A549 (cell line): ENCODE measurements around the gene ARMC9. TPM values are rescaled to one million over a fixed set of nuclear protein-coding genes. Genes with fewer than 3 reads are reported as not detected.

Source experiments
- ATAC-seq, 2 experiments: fragments of 200-7000 bp in 1 of 2; fragments of >200 bp in 1 of 2; cut with Nextera tagmentation in 1 of 2; cut with Tn5 transposase in 1 of 2; 3 replicates each; pipeline versions ENCODE4 v1.8.0 to v1.9.1; 2018 to 2020; ENCODE audit warnings: mild to moderate bottlenecking in 1 of 2, moderate library complexity in 1 of 2
- CTCF ChIA-PET: fragments of 300-600 bp; sonication (Branson Sonifier 250); formaldehyde crosslinking; extraction: SDS; loops from one replicate; lab custom pipeline; 2021; ENCODE audit warnings: antibody characterized with exemption, inconsistent platforms; lab: Yijun Ruan, JAX
- POLR2A ChIA-PET: fragments of 350-600 bp; formaldehyde crosslinking; extraction: SDS; loops from one replicate; lab custom pipeline; 2021; ENCODE audit warnings: antibody characterized with exemption, inconsistent platforms; lab: Yijun Ruan, JAX
- DNase-seq, 2 experiments: peaks; one replicate each; pipeline versions ENCODE4 v3.0.0 to v3.0.0-alpha.2; 2011 to 2016; ENCODE audit warnings: low read depth in 1 of 2, low spot score in 1 of 2
- FAIRE-seq: peaks from 2 replicates; lab custom pipeline; 2011; peaks lifted over from hg19 to GRCh38; lab: Jason Lieb, UNC
- H3K27ac ChIP-seq, 2 experiments: fragments of >200 bp; sonication (Bioruptor Twin); formaldehyde crosslinking; 3 replicates each; pipeline ENCODE4 v1.5.1; 2016 to 2017
- H3K4me1 ChIP-seq: fragments of >200 bp; sonication (Bioruptor Twin); formaldehyde crosslinking; 3 replicates; pipeline ENCODE4 v1.6.1; 2016
- H3K4me2 ChIP-seq: fragments of >200 bp; sonication (Bioruptor Twin); formaldehyde crosslinking; 3 replicates; pipeline ENCODE4 v1.6.1; 2016
- H3K4me3 ChIP-seq: fragments of >200 bp; sonication (Bioruptor Twin); formaldehyde crosslinking; 3 replicates; pipeline ENCODE4 v1.5.1; 2016
- H3K9me3 ChIP-seq: fragments of >200 bp; sonication (Bioruptor Twin); formaldehyde crosslinking; 3 replicates; pipeline ENCODE4 v1.6.1; 2016
- BHLHE40 ChIP-seq: IDR thresholded peaks from 2 replicates; pipeline ENCODE4 v1.6.1; 2012; ENCODE audit warnings: low read depth, low read length, inconsistent platforms
- CBX2 ChIP-seq: fragments of 200-600 bp; sonication (generic); IDR thresholded peaks from 2 replicates; pipeline ENCODE4 v1.6.1; 2016; ENCODE audit warnings: low read depth, mild to moderate bottlenecking, borderline replicate concordance
- CEBPB ChIP-seq, 2 experiments: fragments of >200 bp in 1 of 2; sonication (Bioruptor Twin) in 1 of 2; formaldehyde crosslinking in 1 of 2; IDR thresholded peaks; 2 replicates each; pipeline ENCODE4 v1.6.1; 2012 to 2016
- CHD2 ChIP-seq: fragments of 150-350 bp; IDR thresholded peaks from 2 replicates; pipeline ENCODE4 v1.6.1; 2014; ENCODE audit warnings: low read length; ENCODE audit not compliant: partially characterized antibody
- EHMT2 ChIP-seq: fragments of 200-600 bp; sonication (generic); IDR thresholded peaks from 2 replicates; pipeline ENCODE4 v1.6.1; 2016; ENCODE audit warnings: antibody characterized with exemption, low read depth, mild to moderate bottlenecking, moderate library complexity
- EP300 ChIP-seq, 2 experiments: fragments of >200 bp; sonication (Bioruptor Twin); formaldehyde crosslinking; IDR thresholded peaks; 2 replicates in 1 of 2; 3 replicates in 1 of 2; pipeline ENCODE4 v1.6.1; 2016 to 2017
- FOXS1 ChIP-seq: fragments of 250-450 bp; sonication (Bioruptor Pico); IDR thresholded peaks from 2 replicates; pipeline ENCODE4 v1.5.0; 2020; ENCODE audit warnings: mild to moderate bottlenecking, moderate library complexity
- HEYL ChIP-seq: fragments of 250-450 bp; sonication (Bioruptor Pico); IDR thresholded peaks from 2 replicates; pipeline ENCODE4 v1.8.0; 2021; ENCODE audit warnings: mild to moderate bottlenecking, moderate library complexity
- JUNB ChIP-seq: fragments of >200 bp; sonication (Bioruptor Twin); formaldehyde crosslinking; IDR thresholded peaks from 2 replicates; pipeline ENCODE4 v1.6.1; 2016
- KDM1A ChIP-seq: fragments of 200-600 bp; sonication (generic); IDR thresholded peaks from 2 replicates; pipeline ENCODE4 v1.6.1; 2016; ENCODE audit warnings: low read depth, mild to moderate bottlenecking
- MYC ChIP-seq: IDR thresholded peaks from 2 replicates; pipeline ENCODE4 v1.6.1; 2012; ENCODE audit warnings: mild to moderate bottlenecking, inconsistent platforms, low read length, improper control_type of control experiment, borderline replicate concordance
- NPAS2 ChIP-seq: fragments of 250-450 bp; sonication (Bioruptor Pico); IDR thresholded peaks from 2 replicates; pipeline ENCODE4 v1.8.0; 2022; ENCODE audit warnings: mild to moderate bottlenecking, moderate library complexity, borderline replicate concordance
- PHF8 ChIP-seq: fragments of 200-600 bp; sonication (generic); IDR thresholded peaks from 2 replicates; pipeline ENCODE4 v1.6.1; 2016; ENCODE audit warnings: low read depth, mild to moderate bottlenecking, antibody characterized with exemption, moderate library complexity, borderline replicate concordance
- RAD21 ChIP-seq, 2 experiments: fragments of >200 bp in 1 of 2; sonication (Bioruptor Twin) in 1 of 2; formaldehyde crosslinking in 1 of 2; IDR thresholded peaks in 1 of 2; conservative IDR thresholded peaks in 1 of 2; 2 replicates in 1 of 2; 3 replicates in 1 of 2; pipeline ENCODE4 v1.6.1; 2012 to 2018; ENCODE audit warnings: inconsistent platforms in 1 of 2
- RARB ChIP-seq: fragments of 250-450 bp; sonication (Bioruptor Pico); IDR thresholded peaks from 2 replicates; pipeline ENCODE4 v1.8.0; 2021; ENCODE audit warnings: mild to moderate bottlenecking, moderate library complexity
- RFX5 ChIP-seq: fragments of 450-650 bp; IDR thresholded peaks from 2 replicates; pipeline ENCODE4 v1.7.1; 2014; ENCODE audit warnings: antibody characterized with exemption, mild to moderate bottlenecking, moderate library complexity
- ZSCAN20 ChIP-seq: fragments of 250-450 bp; sonication (Bioruptor Pico); IDR thresholded peaks from 2 replicates; pipeline ENCODE4 v1.8.0; 2022; ENCODE audit warnings: mild to moderate bottlenecking, moderate library complexity
- WGBS: methylation state at CpG from one replicate; pipeline ENCODE4 v1.1.6; 2017; ENCODE audit errors: missing lambda C conversion rate; 5-methylcytosine and 5-hydroxymethylcytosine counted together
- polyA plus RNA-seq, 4 experiments: library from polyadenylated mRNA; depleted of rRNA in 3 of 4; stranded (reverse); fragments of >200 nt; fragmentation: RNase III in 1 of 4; extraction: RNeasy Plus Mini Kit Qiagen cat#74134 plus additional on column Dnase treatment in 1 of 4; gene quantifications; 2 replicates in 3 of 4; 3 replicates in 1 of 4; pipeline ENCODE4 v1.2.3, GENCODE V29; 2011 to 2017
- TF ChIP-seq, protein P1 (sequence below): fragments of >200 bp; sonication (Bioruptor Twin); formaldehyde crosslinking; IDR thresholded peaks from 2 replicates; pipeline ENCODE4 v1.6.1; 2016
- TF ChIP-seq, protein P2 (sequence below): fragments of 250-450 bp; sonication (Bioruptor Pico); IDR thresholded peaks from 2 replicates; pipeline ENCODE4 v1.5.0; 2020; ENCODE audit warnings: low read depth, mild to moderate bottlenecking, moderate library complexity
- TF ChIP-seq, protein P3 (sequence below): fragments of >200 bp; sonication (Bioruptor Twin); formaldehyde crosslinking; IDR thresholded peaks from 3 replicates; pipeline ENCODE4 v1.6.1; 2016
- TF ChIP-seq, protein P4 (sequence below): IDR thresholded peaks from 2 replicates; pipeline ENCODE4 v1.6.1; 2012; ENCODE audit warnings: low read depth, borderline replicate concordance
- TF ChIP-seq, protein P5 (sequence below): IDR thresholded peaks from 2 replicates; pipeline ENCODE4 v1.6.1; 2012

The ARMC9 gene
- polyA plus RNA-seq, 2 of the 4 experiments (the other 2 are of a cell fraction) = 12.0 to 14.1 TPM

DNA sequence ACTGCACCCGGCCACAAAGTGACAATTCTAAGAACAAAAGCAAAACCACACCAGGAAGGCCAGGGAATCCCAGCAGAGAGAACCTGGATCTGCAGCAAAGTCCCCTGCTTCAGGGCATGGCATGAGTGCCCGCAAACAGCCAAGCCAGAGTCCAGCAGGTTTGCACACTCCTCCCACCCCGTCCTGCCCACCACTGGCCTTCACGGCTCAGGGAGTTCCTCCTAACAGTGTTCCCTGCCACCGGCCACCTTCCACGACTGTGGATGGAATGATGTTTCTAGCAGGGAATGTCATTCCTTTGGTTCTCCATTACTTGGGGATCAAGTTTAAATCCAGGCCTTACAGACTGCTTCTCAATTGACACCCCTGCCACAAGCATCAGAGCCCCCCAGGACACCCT is 155.0 kb downstream of the ARMC9 start:
- POLR2A ChIA-PET = no interaction called here
- TF ChIP-seq HEYL (CRISPR knock-in tag) = no peak
- no peak for TF ChIP-seq PHF8
- TF ChIP-seq, protein P1, sequence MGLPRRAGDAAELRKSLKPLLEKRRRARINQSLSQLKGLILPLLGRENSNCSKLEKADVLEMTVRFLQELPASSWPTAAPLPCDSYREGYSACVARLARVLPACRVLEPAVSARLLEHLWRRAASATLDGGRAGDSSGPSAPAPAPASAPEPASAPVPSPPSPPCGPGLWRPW = no peak
- no peak for TF ChIP-seq EHMT2
- TF ChIP-seq RARB = no peak
- TF ChIP-seq CHD2 = no peak
- TF ChIP-seq BHLHE40 = no peak
- TF ChIP-seq FOXS1 (CRISPR knock-in tag) = no peak
- no peak for TF ChIP-seq EP300 (IDR thresholded peaks at IDR 0.05)
- TF ChIP-seq, all 56 proteins: peak for 0
- ATAC-seq = no peak
- WGBS = 95% methylated on average over 5 of the region's 6 CpGs
- Histone ChIP-seq H3K27ac (no peak overlapping the region), H3K4me2 (no peak overlapping the region), H3K9me3 (no peaks in the 10 kb centered on the region), H3K4me1 (no peaks in the 10 kb centered on the region), H3K4me3 (no peak overlapping the region)
- DNase-seq = no peak
- CTCF ChIA-PET = no interaction called here
- no peak for FAIRE-seq

DNA sequence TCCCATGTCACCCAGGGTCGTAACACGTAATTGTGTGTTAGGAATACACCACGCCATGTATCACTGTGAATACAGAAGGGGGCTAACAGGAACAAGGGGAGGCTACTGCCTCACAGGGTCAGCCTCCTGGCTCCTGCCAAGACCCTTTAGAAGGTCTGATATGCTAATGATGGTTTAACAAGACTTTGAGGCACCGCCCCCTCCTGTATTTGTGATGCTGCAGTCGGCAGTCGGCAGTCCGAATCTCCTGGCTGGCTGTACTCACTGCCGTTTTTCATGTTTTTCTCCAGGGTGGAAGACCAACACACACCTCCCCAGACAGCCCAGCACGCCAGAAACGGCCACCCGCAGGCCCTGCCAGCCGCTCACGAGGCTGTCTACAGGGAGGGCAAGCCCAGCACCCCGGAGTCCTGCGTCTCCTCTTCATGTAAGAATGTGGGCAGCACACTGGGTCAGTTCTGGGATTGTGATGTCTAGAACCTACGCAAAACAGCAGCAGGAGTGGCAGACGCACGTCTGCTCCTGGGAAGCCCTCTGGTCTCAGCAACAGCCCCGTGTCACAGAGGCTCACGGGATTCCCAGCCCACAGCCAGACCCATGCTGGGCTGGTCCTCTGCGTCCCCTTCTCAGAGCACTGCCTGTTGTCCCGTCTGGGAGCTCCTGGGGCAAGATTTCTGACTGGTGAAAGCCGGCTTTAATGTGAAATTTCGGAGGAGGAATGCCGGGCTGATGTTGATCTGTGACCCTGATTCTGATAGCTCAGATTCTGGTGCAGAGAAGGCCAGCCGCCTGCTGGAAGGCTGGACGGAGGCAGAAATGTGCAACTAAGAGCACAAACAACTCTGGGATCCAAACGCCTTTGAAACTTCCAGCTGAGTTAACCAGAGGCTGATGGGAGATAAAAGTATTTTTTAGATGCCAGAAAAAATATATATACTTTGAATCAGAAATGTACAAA is 157.4 kb downstream of the ARMC9 start:
- no peak overlapping the region for H3K27ac ChIP-seq
- no peaks in the 10 kb centered on the region for H3K4me1 ChIP-seq
- no peaks in the 10 kb centered on the region for H3K9me3 ChIP-seq
- FAIRE-seq = no peak
- TF ChIP-seq RFX5 (no peak), CEBPB (IDR thresholded peaks at IDR 0.05) (no peak), HEYL (CRISPR knock-in tag) (no peak)
- H3K4me2 ChIP-seq = no peak overlapping the region
- ChIA-PET POLR2A (no interaction called here), CTCF (interaction anchor here (0.6 to 1.3 kb wide), 2 partner anchors 19 to 20 kb away, joined by 3 read pairs; no protein-coding TSS in a partner anchor)
- DNase-seq = no peak
- no peak overlapping the region for H3K4me3 ChIP-seq
- WGBS = 78% methylated on average over 26 of the region's 28 CpGs
- no peak for ATAC-seq

DNA sequence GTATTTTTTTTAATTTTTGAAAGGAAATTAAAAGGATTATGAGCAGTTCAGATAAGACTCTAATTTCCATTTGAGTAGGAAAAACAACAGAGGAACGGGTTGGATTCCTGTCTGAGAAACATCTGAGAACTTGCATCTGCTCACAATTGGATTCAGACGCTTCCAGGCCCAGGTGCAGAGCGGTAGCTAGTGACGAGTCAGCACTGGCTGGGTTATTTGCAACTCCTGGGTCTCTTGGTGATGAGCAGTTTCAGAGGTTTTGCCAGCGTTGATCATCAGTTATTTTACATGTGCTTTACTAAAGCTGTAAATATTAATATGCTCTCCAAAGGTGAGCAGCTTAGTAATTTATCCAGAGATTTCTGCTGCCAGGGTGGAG is 158.0 kb downstream of the ARMC9 start:
- H3K4me2 ChIP-seq = no peak overlapping the region
- no peak overlapping the region for H3K27ac ChIP-seq
- FAIRE-seq (no peak), DNase-seq (no peak), ATAC-seq (no peak)
- TF ChIP-seq BHLHE40 = no peak
- TF ChIP-seq, protein P2, sequence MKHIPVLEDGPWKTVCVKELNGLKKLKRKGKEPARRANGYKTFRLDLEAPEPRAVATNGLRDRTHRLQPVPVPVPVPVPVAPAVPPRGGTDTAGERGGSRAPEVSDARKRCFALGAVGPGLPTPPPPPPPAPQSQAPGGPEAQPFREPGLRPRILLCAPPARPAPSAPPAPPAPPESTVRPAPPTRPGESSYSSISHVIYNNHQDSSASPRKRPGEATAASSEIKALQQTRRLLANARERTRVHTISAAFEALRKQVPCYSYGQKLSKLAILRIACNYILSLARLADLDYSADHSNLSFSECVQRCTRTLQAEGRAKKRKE (CRISPR knock-in tag) = no peak
- TF ChIP-seq, protein P3, sequence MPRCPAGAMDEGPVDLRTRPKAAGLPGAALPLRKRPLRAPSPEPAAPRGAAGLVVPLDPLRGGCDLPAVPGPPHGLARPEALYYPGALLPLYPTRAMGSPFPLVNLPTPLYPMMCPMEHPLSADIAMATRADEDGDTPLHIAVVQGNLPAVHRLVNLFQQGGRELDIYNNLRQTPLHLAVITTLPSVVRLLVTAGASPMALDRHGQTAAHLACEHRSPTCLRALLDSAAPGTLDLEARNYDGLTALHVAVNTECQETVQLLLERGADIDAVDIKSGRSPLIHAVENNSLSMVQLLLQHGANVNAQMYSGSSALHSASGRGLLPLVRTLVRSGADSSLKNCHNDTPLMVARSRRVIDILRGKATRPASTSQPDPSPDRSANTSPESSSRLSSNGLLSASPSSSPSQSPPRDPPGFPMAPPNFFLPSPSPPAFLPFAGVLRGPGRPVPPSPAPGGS = no peak
- TF ChIP-seq KDM1A = no peak
- TF ChIP-seq JUNB = no peak
- no peak for TF ChIP-seq EHMT2
- TF ChIP-seq, protein P4, sequence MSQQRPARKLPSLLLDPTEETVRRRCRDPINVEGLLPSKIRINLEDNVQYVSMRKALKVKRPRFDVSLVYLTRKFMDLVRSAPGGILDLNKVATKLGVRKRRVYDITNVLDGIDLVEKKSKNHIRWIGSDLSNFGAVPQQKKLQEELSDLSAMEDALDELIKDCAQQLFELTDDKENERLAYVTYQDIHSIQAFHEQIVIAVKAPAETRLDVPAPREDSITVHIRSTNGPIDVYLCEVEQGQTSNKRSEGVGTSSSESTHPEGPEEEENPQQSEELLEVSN = no peak
- no peak for TF ChIP-seq MYC
- TF ChIP-seq, protein P5, sequence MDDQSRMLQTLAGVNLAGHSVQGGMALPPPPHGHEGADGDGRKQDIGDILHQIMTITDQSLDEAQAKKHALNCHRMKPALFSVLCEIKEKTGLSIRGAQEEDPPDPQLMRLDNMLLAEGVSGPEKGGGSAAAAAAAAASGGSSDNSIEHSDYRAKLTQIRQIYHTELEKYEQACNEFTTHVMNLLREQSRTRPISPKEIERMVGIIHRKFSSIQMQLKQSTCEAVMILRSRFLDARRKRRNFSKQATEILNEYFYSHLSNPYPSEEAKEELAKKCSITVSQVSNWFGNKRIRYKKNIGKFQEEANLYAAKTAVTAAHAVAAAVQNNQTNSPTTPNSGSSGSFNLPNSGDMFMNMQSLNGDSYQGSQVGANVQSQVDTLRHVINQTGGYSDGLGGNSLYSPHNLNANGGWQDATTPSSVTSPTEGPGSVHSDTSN = no peak
- no peak for TF ChIP-seq CBX2
- TF ChIP-seq ZSCAN20 (CRISPR knock-in tag) = no peak
- TF ChIP-seq NPAS2 (CRISPR knock-in tag) = no peak
- TF ChIP-seq RAD21 (conservative IDR thresholded peaks at IDR 0.05 in 1 of 2, IDR thresholded peaks at IDR 0.05 in 1 of 2) = no peak
- ChIA-PET POLR2A (no interaction called here), CTCF (interaction anchor here (0.7 to 1.3 kb wide), 2 partner anchors 21 kb away, joined by 3 read pairs; no protein-coding TSS in a partner anchor)
- 85% methylated on average over 5 of the region's 5 CpGs for WGBS
- H3K9me3 ChIP-seq = no peaks in the 10 kb centered on the region
- no peaks in the 10 kb centered on the region for H3K4me1 ChIP-seq
- no peak overlapping the region for H3K4me3 ChIP-seq
